ENCODE data around the gene HNRNPUL2.

GRCh38 chr11:62708793-62709192 lies 18.5 kb downstream of the HNRNPUL2 start:
- TF ChIP-seq, protein P1, sequence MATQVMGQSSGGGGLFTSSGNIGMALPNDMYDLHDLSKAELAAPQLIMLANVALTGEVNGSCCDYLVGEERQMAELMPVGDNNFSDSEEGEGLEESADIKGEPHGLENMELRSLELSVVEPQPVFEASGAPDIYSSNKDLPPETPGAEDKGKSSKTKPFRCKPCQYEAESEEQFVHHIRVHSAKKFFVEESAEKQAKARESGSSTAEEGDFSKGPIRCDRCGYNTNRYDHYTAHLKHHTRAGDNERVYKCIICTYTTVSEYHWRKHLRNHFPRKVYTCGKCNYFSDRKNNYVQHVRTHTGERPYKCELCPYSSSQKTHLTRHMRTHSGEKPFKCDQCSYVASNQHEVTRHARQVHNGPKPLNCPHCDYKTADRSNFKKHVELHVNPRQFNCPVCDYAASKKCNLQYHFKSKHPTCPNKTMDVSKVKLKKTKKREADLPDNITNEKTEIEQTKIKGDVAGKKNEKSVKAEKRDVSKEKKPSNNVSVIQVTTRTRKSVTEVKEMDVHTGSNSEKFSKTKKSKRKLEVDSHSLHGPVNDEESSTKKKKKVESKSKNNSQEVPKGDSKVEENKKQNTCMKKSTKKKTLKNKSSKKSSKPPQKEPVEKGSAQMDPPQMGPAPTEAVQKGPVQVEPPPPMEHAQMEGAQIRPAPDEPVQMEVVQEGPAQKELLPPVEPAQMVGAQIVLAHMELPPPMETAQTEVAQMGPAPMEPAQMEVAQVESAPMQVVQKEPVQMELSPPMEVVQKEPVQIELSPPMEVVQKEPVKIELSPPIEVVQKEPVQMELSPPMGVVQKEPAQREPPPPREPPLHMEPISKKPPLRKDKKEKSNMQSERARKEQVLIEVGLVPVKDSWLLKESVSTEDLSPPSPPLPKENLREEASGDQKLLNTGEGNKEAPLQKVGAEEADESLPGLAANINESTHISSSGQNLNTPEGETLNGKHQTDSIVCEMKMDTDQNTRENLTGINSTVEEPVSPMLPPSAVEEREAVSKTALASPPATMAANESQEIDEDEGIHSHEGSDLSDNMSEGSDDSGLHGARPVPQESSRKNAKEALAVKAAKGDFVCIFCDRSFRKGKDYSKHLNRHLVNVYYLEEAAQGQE (IDR thresholded peaks at IDR 0.05; ENCODE audit: low read depth, low read length): no peak
- TF ChIP-seq EZH2 (IDR thresholded peaks at IDR 0.05; ENCODE audit: borderline replicate concordance, control insufficient read depth, low read depth, low read length) (no peak), CHD2 (IDR thresholded peaks at IDR 0.05; ENCODE audit: borderline replicate concordance, low read depth, low read length) (no peak), SP1 (IDR thresholded peaks at IDR 0.05; ENCODE audit: low read depth, low read length) (no peak), CTCF (IDR thresholded peaks at IDR 0.05 in 2 of 3, conservative IDR thresholded peaks at IDR 0.05 in 1 of 3; ENCODE audit: control insufficient read depth in 2 of 3, extremely low read depth in 1 of 3, insufficient read depth in 1 of 3, low read depth in 3 of 3, low read length in 3 of 3) (no peak), POLR2A (IDR thresholded peaks at IDR 0.05; ENCODE audit: low read depth, low read length) (peak; percentile 33), NFIC (IDR thresholded peaks at IDR 0.05; ENCODE audit: low read depth, low read length) (no peak), SIX5 (IDR thresholded peaks at IDR 0.05; ENCODE audit: low read depth, low read length, severe bottlenecking) (no peak), TAF1 (IDR thresholded peaks at IDR 0.05; ENCODE audit: borderline replicate concordance, low read depth, low read length) (no peak), EP300 (IDR thresholded peaks at IDR 0.05; ENCODE audit: borderline replicate concordance in 1 of 2, control insufficient read depth in 1 of 2, low read depth in 2 of 2, low read length in 2 of 2) (no peak)
- TF ChIP-seq, protein P2, sequence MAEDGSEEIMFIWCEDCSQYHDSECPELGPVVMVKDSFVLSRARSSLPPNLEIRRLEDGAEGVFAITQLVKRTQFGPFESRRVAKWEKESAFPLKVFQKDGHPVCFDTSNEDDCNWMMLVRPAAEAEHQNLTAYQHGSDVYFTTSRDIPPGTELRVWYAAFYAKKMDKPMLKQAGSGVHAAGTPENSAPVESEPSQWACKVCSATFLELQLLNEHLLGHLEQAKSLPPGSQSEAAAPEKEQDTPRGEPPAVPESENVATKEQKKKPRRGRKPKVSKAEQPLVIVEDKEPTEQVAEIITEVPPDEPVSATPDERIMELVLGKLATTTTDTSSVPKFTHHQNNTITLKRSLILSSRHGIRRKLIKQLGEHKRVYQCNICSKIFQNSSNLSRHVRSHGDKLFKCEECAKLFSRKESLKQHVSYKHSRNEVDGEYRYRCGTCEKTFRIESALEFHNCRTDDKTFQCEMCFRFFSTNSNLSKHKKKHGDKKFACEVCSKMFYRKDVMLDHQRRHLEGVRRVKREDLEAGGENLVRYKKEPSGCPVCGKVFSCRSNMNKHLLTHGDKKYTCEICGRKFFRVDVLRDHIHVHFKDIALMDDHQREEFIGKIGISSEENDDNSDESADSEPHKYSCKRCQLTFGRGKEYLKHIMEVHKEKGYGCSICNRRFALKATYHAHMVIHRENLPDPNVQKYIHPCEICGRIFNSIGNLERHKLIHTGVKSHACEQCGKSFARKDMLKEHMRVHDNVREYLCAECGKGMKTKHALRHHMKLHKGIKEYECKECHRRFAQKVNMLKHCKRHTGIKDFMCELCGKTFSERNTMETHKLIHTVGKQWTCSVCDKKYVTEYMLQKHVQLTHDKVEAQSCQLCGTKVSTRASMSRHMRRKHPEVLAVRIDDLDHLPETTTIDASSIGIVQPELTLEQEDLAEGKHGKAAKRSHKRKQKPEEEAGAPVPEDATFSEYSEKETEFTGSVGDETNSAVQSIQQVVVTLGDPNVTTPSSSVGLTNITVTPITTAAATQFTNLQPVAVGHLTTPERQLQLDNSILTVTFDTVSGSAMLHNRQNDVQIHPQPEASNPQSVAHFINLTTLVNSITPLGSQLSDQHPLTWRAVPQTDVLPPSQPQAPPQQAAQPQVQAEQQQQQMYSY (CRISPR knock-in tag; IDR thresholded peaks at IDR 0.05): no peak

All from GM12878 (cell line).